AG20443 (cell line): ENCODE results near the gene LRRC28.
A peak's percentile ranks its signal among the peaks of the same experiment; 100 is the strongest.

Experiments used
- DNase-seq: peaks from one replicate; pipeline ENCODE4 v3.0.0; 2012; ENCODE audit warnings: low spot score, mixed read lengths

The LRRC28 gene

GRCh38 chr15:99416191-99417188 is 165.2 kb downstream of the LRRC28 start:
- DNase-seq, result no peak

- no peak for DNase-seq
These were observed 169.9 kb downstream of the LRRC28 start for GRCh38 chr15:99421172-99421656.

- DNase-seq, result no peak
These were observed 170.5 kb downstream of the LRRC28 start for GRCh38 chr15:99421758-99422157.

GRCh38 chr15:99423186-99424130 is 172.2 kb downstream of the LRRC28 start:
- no peak for DNase-seq

GRCh38 chr15:99424131-99424571 is 172.9 kb downstream of the LRRC28 start:
- DNase-seq, result no peak

- DNase-seq, result peak; percentile 77
These were observed 173.8 kb downstream of the LRRC28 start for GRCh38 chr15:99424978-99425656.

GRCh38 chr15:99425657-99426301 is 174.5 kb downstream of the LRRC28 start:
- DNase-seq, result no peak

GRCh38 chr15:99426431-99427105 is 175.3 kb downstream of the LRRC28 start:
- no peak for DNase-seq

- DNase-seq, result no peak
These were observed 175.9 kb downstream of the LRRC28 start for GRCh38 chr15:99427210-99427609.

- DNase-seq, result no peak
These were observed 176.5 kb downstream of the LRRC28 start for GRCh38 chr15:99427668-99428361.

GRCh38 chr15:99429681-99430081 is 178.4 kb downstream of the LRRC28 start:
- DNase-seq, result no peak

GRCh38 chr15:99430881-99431401 is 179.7 kb downstream of the LRRC28 start:
- DNase-seq, result no peak

GRCh38 chr15:99431661-99432091 is 180.4 kb downstream of the LRRC28 start:
- no peak for DNase-seq

GRCh38 chr15:99432271-99433025 is 181.2 kb downstream of the LRRC28 start:
- DNase-seq, result no peak

- no peak for DNase-seq
These were observed 181.9 kb downstream of the LRRC28 start for GRCh38 chr15:99433026-99433756.

GRCh38 chr15:99433757-99434450 is 182.6 kb downstream of the LRRC28 start:
- no peak for DNase-seq

GRCh38 chr15:99434506-99435112 is 183.3 kb downstream of the LRRC28 start:
- DNase-seq, result no peak
